ENCODE data around the gene NDUFA12. TPM values are rescaled to one million over a fixed set of nuclear protein-coding genes. Genes with fewer than 3 reads are reported as not detected.

Gene NDUFA12
- 173 TPM for polyA plus RNA-seq

GRCh38 chr12:95003213-95003920 is at the start of gene NDUFA12:
NDUFA12 (minus strand) TSS chr12:95003697; CDS start chr12:95003680, 17 bp downstream.
- Mint-ChIP-seq H3K27me3 (no peaks in the 10 kb centered on the region), H3K9me3 (peaks cover 3 to 11% (median 3%) of the 10 kb centered on the region in 3 donors), H3K27ac (peak within 1 kb of the TSS; percentile 79 to 96 (median 95)), H3K4me3 (peak within 1 kb of the TSS; percentile 89 to 98 (median 97)), H3K4me1 (peaks cover 25 to 37% (median 32%) of the 10 kb centered on the region in 3 donors), H3K36me3 (peaks cover 7% of the 10 kb centered on the region)

- H3K9me3 Mint-ChIP-seq, result no peaks in the 10 kb centered on the region
- no peak overlapping the region for H3K27ac Mint-ChIP-seq
- H3K27me3 Mint-ChIP-seq, result no peaks in the 10 kb centered on the region
- H3K36me3 Mint-ChIP-seq, result peaks cover 4% of the 10 kb centered on the region
- H3K4me3 Mint-ChIP-seq, result no peak overlapping the region
- H3K4me1 Mint-ChIP-seq, result no peaks in the 10 kb centered on the region
Measured at GRCh38 chr12:95051241-95051640, 47.7 kb upstream of the NDUFA12 start.

DNA sequence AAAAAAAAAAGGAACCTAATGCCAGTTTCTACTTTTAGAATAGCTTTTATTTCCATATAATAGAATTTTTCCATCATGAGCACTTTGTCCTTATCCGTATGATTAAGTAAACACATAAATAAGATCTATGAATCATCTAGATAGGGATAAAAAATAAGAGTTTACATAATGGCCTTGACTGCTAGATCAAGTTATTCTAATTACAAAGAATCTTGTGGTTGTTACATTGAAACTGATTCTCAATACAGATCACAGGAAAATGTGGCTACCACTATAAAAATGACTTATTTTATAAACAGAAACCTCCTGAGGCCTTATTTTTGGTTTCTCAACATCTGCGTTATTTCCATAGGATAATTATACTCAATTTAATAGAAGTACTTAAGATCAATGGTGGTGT is 34.4 kb upstream of the NDUFA12 start:
- peaks cover 4% of the 10 kb centered on the region for H3K36me3 Mint-ChIP-seq
- no peak overlapping the region for H3K4me3 Mint-ChIP-seq
- no peaks in the 10 kb centered on the region for H3K9me3 Mint-ChIP-seq
- H3K4me1 Mint-ChIP-seq, result peaks cover 0 to 9% (median 5%) of the 10 kb centered on the region in 3 donors
- H3K27ac Mint-ChIP-seq, result no peak overlapping the region
- no peaks in the 10 kb centered on the region for H3K27me3 Mint-ChIP-seq

GRCh38 chr12:95034750-95035149 is 31.3 kb upstream of the NDUFA12 start:
- Mint-ChIP-seq H3K4me3 (no peak overlapping the region), H3K4me1 (peaks cover 0 to 7% (median 5%) of the 10 kb centered on the region in 3 donors), H3K27me3 (no peaks in the 10 kb centered on the region), H3K9me3 (no peaks in the 10 kb centered on the region), H3K27ac (peak overlapping the region in 1 of 3 donors; percentile 59), H3K36me3 (peaks cover 4% of the 10 kb centered on the region)

GRCh38 chr12:95022477-95022876 is 19.0 kb upstream of the NDUFA12 start:
- Mint-ChIP-seq H3K4me1 (peaks cover 0 to 6% (median 5%) of the 10 kb centered on the region in 3 donors), H3K27me3 (no peaks in the 10 kb centered on the region), H3K9me3 (no peaks in the 10 kb centered on the region), H3K27ac (no peak overlapping the region), H3K4me3 (no peak overlapping the region), H3K36me3 (no peaks in the 10 kb centered on the region)

- no peak overlapping the region for H3K4me3 Mint-ChIP-seq
- peaks cover 0 to 5% (median 0%) of the 10 kb centered on the region in 3 donors for H3K9me3 Mint-ChIP-seq
- peaks cover 2% of the 10 kb centered on the region for H3K36me3 Mint-ChIP-seq
- H3K27ac Mint-ChIP-seq, result no peak overlapping the region
- no peaks in the 10 kb centered on the region for H3K27me3 Mint-ChIP-seq
- peaks cover 0 to 12% (median 10%) of the 10 kb centered on the region in 3 donors for H3K4me1 Mint-ChIP-seq
Measured at GRCh38 chr12:95017482-95017881, 14.0 kb upstream of the NDUFA12 start.

- H3K36me3 Mint-ChIP-seq, result peaks cover 2% of the 10 kb centered on the region
- no peak overlapping the region for H3K4me3 Mint-ChIP-seq
- peaks cover 0 to 5% (median 0%) of the 10 kb centered on the region in 3 donors for H3K9me3 Mint-ChIP-seq
- peaks cover 3 to 15% (median 13%) of the 10 kb centered on the region in 3 donors for H3K4me1 Mint-ChIP-seq
- no peaks in the 10 kb centered on the region for H3K27me3 Mint-ChIP-seq
- H3K27ac Mint-ChIP-seq, result no peak overlapping the region
Measured at GRCh38 chr12:95016120-95016519, 12.6 kb upstream of the NDUFA12 start.

DNA sequence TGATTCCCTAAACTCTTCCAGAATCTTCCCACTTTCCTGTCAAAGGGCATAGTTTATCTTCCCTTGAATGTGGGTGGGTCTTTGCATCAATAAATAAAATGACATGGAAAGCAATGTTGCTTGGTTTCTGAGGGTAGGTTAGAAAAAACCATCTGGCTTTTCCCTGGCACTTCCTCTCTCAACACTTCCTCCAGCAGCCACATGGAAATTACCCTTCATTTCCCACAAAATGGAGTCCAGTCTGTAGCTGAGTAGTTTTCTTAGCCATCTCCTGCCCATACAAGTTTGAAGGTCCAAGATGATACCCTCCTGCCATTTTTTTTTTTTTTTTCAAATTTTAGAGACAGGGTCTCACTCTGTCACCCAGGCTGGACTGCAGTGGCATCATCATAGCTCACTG is 11.1 kb upstream of the NDUFA12 start:
- Mint-ChIP-seq H3K27ac (no peak overlapping the region), H3K4me1 (peaks cover 11 to 25% (median 20%) of the 10 kb centered on the region in 3 donors), H3K4me3 (no peak overlapping the region), H3K27me3 (no peaks in the 10 kb centered on the region), H3K9me3 (peaks cover 0 to 5% (median 0%) of the 10 kb centered on the region in 3 donors), H3K36me3 (peaks cover 2% of the 10 kb centered on the region)

DNA sequence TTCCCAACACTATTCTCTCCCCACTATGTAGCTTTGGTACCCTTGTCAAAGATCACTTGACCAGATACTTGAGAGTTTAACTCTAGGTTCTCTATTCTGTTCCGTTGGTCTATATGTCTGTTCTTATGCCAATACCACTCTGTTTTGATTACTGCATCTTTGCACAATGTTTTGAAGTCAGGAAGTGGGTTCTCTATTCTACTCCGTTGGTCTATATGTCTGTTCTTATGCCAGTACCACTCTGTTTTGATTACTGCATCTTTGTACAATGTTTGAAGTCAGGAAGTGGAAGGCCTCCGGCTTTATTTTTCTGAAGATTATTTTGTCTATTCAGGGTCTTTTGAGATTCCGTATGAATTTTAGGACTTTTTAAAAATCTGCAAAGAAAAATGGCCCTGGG is 2.7 kb upstream of the NDUFA12 start:
- Mint-ChIP-seq H3K27ac (peak overlapping the region in 2 of 3 donors; percentile 49 to 61), H3K9me3 (peaks cover 3 to 11% (median 5%) of the 10 kb centered on the region in 3 donors), H3K4me1 (peaks cover 17 to 31% (median 21%) of the 10 kb centered on the region in 3 donors), H3K27me3 (no peaks in the 10 kb centered on the region), H3K4me3 (peak overlapping the region in 1 of 4 donors; percentile 66), H3K36me3 (peaks cover 8% of the 10 kb centered on the region)

DNA sequence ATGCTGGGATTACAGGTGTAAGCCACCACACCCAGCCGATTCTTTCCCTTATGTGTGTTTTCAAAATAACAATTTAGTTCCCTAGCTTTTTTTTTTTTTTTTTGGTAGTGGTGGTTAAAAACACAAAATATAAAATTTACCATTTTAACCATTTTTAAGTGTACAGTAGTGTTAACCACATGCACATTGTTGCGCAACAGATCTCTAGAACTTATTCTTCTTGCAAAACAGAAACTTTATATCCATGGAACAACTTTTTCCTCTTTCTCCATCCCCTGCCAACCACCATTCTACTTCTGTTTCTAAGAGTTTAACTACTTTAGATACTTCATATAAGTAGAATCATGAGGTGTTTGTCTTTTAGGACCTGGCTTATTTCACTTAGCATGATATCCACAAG is 1.1 kb upstream of the NDUFA12 start:
- H3K27me3 Mint-ChIP-seq, result no peaks in the 10 kb centered on the region
- peak overlapping the region; percentile 73 to 96 (median 79) for H3K27ac Mint-ChIP-seq
- H3K36me3 Mint-ChIP-seq, result peaks cover 8% of the 10 kb centered on the region
- peaks cover 3 to 11% (median 5%) of the 10 kb centered on the region in 3 donors for H3K9me3 Mint-ChIP-seq
- peaks cover 16 to 24% (median 20%) of the 10 kb centered on the region in 3 donors for H3K4me1 Mint-ChIP-seq
- peak overlapping the region; percentile 50 to 98 (median 94) for H3K4me3 Mint-ChIP-seq

DNA sequence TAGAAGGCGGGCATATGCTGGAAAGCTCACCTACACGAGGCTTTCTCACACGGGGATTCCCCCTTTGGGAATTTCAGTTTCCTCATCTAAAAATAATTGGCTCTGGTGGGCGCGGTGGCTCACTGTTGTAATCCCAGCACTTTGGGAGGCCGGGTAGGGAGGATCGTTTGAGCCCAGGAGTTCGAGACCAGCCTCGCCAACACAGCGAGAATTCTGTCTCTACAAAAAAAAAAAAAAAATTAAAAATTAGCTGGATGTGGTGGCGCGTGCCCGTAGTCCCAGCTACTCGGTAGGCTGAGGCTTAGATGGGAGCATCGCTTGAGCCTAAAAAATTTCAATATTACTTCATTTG is 400 bp upstream of the NDUFA12 start:
- Mint-ChIP-seq H3K4me1 (peaks cover 24 to 31% (median 27%) of the 10 kb centered on the region in 3 donors), H3K27me3 (no peaks in the 10 kb centered on the region), H3K9me3 (peaks cover 3 to 11% (median 5%) of the 10 kb centered on the region in 3 donors), H3K36me3 (peaks cover 7% of the 10 kb centered on the region), H3K27ac (peak overlapping the region; percentile 79 to 96 (median 95)), H3K4me3 (peak overlapping the region; percentile 89 to 98 (median 97))

GRCh38 chr12:95002754-95003153 is 743 bp downstream of the NDUFA12 start:
- Mint-ChIP-seq H3K36me3 (peaks cover 7% of the 10 kb centered on the region), H3K27me3 (no peaks in the 10 kb centered on the region), H3K27ac (peak overlapping the region in 2 of 3 donors; percentile 79 to 95), H3K9me3 (peaks cover under 1 to 11% (median 3%) of the 10 kb centered on the region in 3 donors), H3K4me1 (peaks cover 25 to 41% (median 35%) of the 10 kb centered on the region in 3 donors), H3K4me3 (peak overlapping the region; percentile 89 to 98 (median 97))

GRCh38 chr12:94998326-94998725 is 5.2 kb downstream of the NDUFA12 start:
- Mint-ChIP-seq H3K27me3 (no peaks in the 10 kb centered on the region), H3K4me3 (peak overlapping the region in 2 of 4 donors; percentile 19 to 34), H3K36me3 (peaks cover 3% of the 10 kb centered on the region), H3K9me3 (no peaks in the 10 kb centered on the region), H3K27ac (no peak overlapping the region), H3K4me1 (peaks cover 20 to 29% (median 29%) of the 10 kb centered on the region in 3 donors)

DNA sequence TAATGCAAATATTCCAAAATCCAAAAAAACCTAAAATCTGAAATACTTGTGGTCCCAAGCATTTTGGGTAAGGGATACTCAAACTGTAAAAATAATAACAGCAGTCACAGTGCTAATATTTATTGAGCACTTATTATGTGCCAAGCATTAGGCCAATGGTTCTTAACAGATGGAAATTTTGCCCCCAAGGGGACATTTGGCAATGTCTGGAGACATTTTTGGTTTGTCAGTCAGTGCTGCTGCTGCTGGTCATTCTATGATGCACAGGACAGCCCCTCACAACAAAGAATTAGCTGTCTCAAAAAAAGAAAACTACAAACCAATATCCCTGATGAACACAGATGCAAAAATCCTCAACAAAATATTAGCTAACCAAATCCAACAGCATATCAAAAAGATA is 5.8 kb downstream of the NDUFA12 start:
- Mint-ChIP-seq H3K36me3 (peaks cover 3% of the 10 kb centered on the region), H3K27me3 (no peaks in the 10 kb centered on the region), H3K4me1 (peaks cover 20 to 27% (median 26%) of the 10 kb centered on the region in 3 donors), H3K27ac (no peak overlapping the region), H3K9me3 (no peaks in the 10 kb centered on the region), H3K4me3 (no peak overlapping the region)

DNA sequence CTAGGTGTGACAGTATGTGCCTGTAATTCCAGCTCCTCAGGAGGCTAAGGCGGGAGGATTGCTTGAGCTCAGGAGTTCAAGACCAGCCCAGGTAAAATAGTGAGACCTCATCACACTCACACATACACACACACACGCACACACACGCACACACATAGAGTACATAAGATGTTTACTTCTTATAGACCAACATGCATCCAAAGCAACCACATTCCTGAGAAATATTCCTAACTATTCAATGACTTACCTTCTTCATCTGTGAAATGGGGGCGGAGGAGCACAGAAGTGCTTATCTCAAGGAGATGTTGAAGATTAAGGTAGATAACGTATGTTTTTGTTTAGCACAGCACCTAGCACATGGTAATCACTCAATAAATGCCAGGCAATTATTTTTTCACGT is 6.4 kb downstream of the NDUFA12 start:
- no peak overlapping the region for H3K4me3 Mint-ChIP-seq
- H3K36me3 Mint-ChIP-seq, result no peaks in the 10 kb centered on the region
- H3K9me3 Mint-ChIP-seq, result no peaks in the 10 kb centered on the region
- no peaks in the 10 kb centered on the region for H3K27me3 Mint-ChIP-seq
- peak overlapping the region in 1 of 3 donors; percentile 71 for H3K27ac Mint-ChIP-seq
- peaks cover 16 to 24% (median 23%) of the 10 kb centered on the region in 3 donors for H3K4me1 Mint-ChIP-seq

GRCh38 chr12:94994312-94994711 is 9.2 kb downstream of the NDUFA12 start:
- H3K9me3 Mint-ChIP-seq, result no peaks in the 10 kb centered on the region
- H3K27ac Mint-ChIP-seq, result no peak overlapping the region
- H3K4me3 Mint-ChIP-seq, result no peak overlapping the region
- no peaks in the 10 kb centered on the region for H3K36me3 Mint-ChIP-seq
- peaks cover 5 to 18% (median 13%) of the 10 kb centered on the region in 3 donors for H3K4me1 Mint-ChIP-seq
- H3K27me3 Mint-ChIP-seq, result no peaks in the 10 kb centered on the region

Measured in IgD-negative memory B cell (primary cell).